Measurements from ENCODE around the gene POLR1D. TPM values are rescaled to one million over a fixed set of nuclear protein-coding genes. Genes with fewer than 3 reads are reported as not detected.

POLR1D gene
- total RNA-seq, 1 donor from 2014 or later, result 86.0 TPM

Other genes starting within 250 kb of the POLR1D start
- gene GTF3A, start 197.3 kb upstream of the POLR1D start, total RNA-seq, result 91.3 TPM
- 40.0 TPM for gene MTIF3, start 171.3 kb upstream of the POLR1D start, total RNA-seq
- 10.9 TPM for gene LNX2, start 1.4 kb upstream of the POLR1D start, total RNA-seq
- not detected for gene GSX1, start 170.6 kb downstream of the POLR1D start, total RNA-seq